CD4-positive, alpha-beta T cell treated with Interleukin-12 subunit alpha and Interleukin-12 subunit beta, for 1 hour (primary cell): Measurements from ENCODE around the gene ARHGEF6.
"Not testable (repeated sequence)": the region's sequence is repeated elsewhere in the genome, so short reads cannot be mapped to it uniquely, and the experiment has no call there.

Experiments
- DNase-seq: peaks from one replicate; pipeline ENCODE4 v3.0.0-alpha.2; 2020

The ARHGEF6 gene, protein sequence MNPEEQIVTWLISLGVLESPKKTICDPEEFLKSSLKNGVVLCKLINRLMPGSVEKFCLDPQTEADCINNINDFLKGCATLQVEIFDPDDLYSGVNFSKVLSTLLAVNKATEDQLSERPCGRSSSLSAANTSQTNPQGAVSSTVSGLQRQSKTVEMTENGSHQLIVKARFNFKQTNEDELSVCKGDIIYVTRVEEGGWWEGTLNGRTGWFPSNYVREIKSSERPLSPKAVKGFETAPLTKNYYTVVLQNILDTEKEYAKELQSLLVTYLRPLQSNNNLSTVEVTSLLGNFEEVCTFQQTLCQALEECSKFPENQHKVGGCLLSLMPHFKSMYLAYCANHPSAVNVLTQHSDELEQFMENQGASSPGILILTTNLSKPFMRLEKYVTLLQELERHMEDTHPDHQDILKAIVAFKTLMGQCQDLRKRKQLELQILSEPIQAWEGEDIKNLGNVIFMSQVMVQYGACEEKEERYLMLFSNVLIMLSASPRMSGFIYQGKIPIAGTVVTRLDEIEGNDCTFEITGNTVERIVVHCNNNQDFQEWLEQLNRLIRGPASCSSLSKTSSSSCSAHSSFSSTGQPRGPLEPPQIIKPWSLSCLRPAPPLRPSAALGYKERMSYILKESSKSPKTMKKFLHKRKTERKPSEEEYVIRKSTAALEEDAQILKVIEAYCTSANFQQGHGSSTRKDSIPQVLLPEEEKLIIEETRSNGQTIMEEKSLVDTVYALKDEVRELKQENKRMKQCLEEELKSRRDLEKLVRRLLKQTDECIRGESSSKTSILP

DNA sequence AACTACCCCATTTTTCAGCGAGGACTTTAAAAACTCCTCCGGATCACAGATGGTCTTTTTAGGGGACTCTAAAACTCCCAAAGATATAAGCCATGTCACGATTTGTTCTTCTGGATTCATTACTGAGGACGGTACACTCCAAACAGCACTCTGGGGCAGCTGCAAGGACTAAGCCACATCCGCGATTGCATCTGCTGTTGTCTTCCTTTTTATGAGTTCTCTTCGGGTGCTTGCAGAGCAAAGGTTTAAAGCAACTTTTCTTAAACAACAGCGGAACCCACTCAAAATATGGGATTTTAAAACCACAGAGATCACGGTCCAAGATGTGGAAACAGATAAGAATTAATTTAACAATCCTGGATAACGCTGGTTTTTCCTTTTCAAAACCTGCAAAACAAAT lies at the start of gene ARHGEF6:
TSS of gene ARHGEF6 (minus strand) at position 170 of the 400 bp plus-strand sequence. CDS start at position 120, 50 bp downstream.
- peak; percentile 47 for DNase-seq

DNA sequence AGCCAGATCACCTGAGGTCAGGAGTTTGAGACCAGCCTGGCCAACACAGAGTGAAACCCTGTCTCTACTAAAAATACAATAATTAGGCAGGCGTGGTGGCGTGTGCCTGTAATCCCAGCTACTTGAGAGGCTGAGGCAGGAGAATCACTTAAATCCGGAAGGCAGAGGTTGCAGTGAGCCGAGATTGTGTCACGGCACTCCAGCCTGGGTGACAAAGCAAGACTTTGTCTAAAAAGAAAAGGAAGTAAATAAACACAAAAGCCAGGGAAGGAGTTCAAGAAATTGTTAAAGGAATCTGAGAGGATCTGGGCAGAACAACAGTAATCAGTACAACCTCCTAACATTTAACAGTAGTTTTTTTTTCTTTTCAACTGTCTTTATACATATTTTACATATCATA lies 48.7 kb upstream of the ARHGEF6 start:
- DNase-seq, result no peak

DNA sequence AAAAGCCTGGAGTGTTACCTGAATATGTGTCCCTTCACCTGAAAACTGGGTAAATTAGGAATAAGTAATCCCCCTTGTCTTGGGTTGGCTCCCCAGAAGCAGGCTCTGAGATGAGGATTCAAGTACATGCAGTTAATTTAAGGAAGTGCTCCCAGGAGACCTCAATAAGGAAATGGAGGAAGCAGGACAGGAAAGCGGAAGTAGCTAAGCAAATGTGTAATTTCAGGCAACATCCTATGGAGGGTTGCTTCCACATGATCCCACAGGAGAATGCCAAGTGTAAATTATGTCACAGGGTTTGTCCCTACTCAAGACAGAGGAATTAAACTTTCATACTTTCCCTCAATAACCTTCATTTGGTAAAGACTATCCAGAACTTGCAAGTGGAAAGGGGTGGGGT lies 48.1 kb upstream of the ARHGEF6 start:
- DNase-seq, result no peak

DNA sequence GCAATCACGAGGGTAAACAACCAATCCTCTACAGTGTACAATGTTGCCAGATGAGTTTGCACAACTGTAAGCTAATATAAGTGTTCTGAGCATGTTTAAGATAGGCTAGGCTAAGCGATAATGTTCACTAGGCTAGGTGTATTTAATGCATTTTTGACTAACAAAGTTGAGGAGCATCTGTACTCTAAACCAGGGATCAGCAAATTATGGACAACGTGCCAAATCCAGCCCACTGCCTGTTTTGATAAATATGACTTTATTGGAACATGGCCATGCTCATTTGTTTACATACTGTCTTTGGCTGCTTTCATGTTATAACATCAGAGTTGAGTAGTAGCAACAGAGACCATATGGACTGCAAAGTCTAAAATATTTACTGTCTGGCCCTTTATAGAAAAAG lies 46.3 kb upstream of the ARHGEF6 start:
- no peak for DNase-seq

DNA sequence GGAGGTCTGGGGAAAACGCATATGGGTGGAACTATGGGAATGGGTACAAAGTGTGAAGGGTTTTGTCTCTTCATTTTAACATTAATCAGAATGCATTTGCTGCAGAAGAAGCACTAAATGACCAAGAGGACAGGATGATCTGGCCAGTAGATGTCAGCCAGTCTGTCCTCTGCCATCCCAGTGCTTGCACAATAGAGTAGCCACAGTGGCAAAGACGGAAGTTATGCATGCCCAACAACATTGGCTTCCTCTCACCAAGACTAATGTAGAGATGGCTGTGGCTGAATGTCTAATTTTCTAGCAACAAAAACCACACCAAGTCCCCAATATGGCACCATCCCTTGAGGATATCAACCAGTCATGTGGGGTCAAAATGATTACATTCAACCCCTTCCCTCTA lies 45.0 kb upstream of the ARHGEF6 start:
- no peak for DNase-seq

DNA sequence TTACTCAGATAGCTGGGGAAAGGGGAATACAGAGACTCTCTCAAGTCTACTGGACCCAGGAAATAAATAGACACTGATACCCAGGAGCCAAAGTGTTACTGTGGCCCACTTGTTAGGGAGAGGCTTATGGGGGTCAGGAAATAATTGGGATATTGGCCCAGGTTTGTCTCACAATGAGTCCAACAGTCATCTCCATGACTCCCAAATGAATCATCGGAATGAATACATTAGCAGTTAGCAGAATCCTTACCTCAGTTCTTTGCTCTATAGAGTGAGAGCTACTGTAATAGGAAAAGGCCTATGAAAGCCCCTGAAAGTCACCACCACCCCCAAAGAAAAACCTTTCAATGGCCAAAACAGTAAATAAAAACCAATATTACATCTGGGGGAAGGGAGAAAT lies 42.4 kb upstream of the ARHGEF6 start:
- no peak for DNase-seq

DNA sequence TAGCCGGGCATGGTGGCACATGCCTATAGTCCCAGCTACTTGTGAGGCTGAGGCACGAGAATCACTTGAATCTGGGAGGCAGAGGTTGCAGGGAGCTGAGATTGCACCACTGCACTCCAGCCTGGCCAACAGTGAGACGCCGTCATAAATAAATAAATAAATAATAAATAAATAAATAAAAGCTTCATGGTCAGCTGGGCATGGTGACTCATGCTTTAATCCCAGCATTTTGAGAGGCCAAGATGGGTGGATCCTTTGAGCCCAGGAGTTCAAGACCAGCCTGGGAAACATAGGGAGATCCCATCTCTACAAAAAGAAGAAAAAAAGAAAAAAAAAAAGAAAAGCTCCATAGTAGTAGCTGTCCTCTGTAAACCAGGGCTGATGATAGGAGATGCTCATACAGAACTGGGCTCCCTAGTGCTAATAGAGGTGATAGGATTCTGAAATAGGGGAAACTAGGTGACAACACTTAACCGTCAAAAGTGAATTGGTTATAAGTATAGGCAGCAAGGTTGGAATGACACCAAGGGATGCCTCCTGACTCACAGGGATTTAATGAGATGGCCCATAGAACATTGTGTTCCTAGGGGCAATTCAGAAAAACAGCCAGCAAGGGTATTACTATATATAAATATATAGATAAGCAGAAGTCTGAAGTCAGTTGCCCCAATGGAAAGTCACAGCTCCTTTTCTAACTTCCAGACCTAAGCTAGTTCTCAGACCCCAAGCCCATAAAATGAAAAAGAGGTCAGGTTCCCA lies 41.8 kb upstream of the ARHGEF6 start:
- DNase-seq, result no peak

DNA sequence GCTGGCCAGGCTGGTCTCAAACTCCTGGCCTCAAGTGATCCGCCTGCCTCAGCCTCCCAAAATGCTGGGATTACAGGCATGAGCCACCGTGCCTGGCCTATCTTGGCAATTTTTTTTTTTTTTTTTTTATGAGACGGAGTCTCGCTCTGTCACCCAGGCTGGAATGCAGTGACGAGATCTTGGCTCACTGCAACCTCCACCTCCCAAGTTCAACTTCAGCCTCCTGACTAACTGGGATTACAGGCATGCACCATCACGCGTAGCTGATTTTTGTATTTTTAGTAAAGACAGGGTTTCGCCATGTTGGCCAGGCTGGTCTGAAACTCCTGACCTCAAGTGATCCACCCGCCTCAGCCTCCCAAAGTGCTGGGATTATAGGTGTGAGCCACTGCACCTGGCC lies 39.0 kb upstream of the ARHGEF6 start:
- not testable (repeated sequence) for DNase-seq

DNA sequence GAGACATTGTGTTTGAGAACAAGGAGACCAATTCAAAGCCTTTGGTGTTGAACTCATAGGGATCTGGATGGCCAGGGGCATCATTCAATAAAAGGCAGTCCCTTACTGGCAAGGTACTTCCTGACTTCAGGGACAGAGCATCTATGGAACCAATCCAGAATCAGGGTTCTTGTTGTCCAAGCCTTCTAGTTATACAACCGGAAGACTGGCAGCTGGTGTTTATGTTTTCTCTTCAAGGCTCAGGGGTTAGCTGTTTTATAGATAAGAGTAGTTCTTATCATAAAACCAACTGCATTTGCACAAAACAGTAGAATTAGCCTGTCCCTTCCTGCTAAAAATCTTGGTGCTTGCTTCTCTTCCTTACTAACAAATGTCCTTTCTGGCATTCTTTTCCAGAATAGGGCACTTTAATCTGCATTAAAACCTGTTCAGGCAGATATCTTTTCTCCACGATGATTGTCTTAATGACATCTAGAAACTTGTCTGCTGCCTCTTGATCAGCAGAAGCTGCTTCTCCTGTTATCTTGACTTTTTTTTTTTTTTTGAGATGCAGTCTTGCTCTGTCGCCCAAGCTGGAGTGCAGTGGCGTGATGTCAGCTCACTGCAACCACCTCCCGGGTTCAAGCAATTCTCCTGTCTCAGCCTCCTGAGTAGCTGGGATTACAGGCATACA lies 38.4 kb upstream of the ARHGEF6 start:
- no peak for DNase-seq

DNA sequence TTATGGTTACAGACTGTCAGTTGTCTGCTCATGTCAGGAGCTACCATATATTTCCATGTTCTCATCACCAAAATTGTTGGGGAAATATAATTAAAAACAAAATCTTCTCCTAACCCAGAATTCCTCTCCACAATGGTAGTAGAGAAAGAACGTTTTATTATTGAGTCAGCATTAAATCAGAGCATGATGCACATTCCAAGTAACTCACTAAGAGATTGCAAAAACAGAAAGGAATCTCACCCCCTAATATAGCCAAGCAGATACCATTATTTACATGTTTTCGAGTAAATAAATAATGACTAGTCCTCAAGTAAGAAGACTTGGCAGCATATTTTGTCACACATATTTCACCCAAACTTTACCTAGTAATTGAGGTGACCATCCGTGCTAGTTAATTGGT lies 36.2 kb upstream of the ARHGEF6 start:
- DNase-seq, result no peak

DNA sequence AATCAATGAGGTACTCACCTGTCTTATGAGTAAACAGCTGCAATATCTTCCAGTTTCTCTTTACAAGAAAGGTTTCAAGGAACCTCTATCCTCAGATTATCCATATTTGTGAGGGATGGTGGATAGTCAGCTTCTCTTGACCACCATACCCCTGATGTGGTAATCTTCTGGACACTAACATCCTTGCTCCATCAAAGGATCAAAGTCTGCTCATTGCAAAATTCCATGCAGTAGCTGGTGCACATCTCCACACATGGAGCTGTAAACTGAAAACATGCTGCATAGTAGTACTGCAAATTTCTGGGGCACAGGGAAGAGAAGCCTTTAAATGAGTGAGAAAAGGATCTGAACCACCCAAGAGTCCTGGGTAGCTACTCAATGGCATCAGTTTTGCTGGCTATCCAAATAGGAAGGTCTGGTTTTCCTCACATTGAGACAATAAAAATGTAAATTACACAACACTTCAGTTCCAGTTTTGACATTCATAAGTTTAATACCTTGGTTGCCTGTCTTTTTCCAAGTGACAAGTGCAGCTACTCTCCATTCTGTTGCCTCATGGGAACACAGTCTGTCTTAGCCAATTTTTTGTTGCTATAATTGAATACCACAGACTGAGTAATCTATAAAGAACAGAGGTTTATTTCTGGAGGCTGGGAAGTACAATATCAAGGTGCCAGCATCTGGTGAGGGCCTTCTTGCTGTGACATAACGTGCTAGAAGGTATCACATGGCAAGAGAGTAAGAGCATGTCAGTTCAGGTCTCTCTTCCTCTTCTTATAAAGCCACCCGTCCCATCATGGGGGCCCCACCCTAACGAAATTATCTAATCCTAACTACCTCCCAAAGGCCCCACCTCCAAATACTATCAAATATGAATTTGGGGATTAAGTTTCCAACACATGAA lies 34.4 kb upstream of the ARHGEF6 start:
- DNase-seq, result no peak

DNA sequence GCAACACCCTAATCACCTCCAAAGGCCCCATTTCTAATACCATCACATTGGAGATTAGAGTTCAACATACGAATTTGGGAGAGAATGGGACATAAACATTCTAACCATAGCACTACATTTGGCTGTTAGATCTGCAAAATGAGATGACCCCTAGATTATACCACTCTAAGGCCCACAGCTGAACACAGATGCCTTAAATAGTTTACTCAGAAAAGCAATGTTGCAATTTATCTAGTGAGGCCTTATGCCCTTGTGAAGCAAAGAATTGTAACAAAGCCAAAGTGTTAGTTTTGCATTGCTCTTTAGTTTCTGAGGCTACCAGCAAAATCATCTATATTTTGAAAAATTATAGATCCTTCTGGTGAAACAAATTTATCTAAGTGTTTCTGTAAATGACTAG lies 31.6 kb upstream of the ARHGEF6 start:
- DNase-seq, result no peak

DNA sequence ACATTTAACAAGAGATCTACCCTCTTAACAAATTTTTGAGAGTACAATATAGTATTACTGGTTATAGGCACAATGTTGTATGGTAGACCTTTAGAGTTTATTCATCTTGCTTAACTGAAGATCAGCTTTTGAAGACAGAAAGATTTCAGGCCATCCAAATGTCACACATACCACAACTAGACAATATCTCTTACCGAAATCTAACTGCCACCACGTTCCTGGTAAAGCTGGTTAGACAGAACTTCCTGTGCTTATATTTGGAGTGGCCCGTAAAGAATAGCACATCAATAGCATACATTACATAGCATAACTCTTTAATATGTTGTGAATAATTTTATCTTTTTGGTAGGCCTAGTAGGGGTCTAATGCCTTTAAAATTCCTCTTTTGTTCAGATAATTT lies 29.8 kb upstream of the ARHGEF6 start:
- no peak for DNase-seq

DNA sequence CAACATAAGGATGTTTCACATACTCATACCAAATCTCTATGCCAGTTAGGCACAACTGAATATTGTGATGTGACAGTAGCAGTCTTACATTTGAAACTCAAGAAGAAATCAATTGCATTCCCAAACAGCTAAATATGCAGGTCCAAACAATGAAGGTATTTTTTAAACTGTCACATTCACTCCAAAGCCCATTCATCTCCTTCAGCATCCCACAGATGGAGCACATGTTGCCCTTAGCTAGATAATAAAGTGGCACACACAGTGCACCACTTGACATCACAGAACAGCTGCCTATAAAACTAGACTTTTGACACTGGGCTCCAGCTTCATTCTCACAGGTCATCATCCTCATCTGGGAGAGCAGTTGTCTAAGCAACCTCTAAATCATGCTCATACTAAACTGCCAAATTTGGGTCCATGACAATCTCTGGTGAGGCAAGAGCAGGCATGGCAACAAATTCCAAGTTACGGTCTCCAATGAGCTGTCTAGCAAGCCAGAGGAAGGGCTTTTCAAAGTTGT lies 26.2 kb upstream of the ARHGEF6 start:
- no peak for DNase-seq

DNA sequence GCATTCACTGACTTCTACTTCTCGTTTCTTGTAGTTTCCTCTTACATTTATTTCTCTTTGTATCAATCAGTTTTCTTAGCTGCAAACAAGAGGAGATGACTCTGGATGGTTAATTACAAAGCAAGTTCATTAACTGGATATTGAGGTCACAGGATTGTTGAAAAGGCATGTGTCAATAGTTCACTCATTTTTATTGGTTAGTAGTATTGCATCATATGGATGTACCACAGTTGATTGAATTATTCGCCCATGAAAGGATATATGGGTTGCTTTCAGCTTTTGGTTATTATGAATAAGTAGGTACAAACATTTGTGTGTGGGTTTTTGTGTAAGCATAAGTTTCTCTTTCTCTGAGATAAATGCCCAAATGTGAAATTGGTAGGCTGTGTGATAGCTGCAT lies 21.8 kb upstream of the ARHGEF6 start:
- DNase-seq, result no peak

DNA sequence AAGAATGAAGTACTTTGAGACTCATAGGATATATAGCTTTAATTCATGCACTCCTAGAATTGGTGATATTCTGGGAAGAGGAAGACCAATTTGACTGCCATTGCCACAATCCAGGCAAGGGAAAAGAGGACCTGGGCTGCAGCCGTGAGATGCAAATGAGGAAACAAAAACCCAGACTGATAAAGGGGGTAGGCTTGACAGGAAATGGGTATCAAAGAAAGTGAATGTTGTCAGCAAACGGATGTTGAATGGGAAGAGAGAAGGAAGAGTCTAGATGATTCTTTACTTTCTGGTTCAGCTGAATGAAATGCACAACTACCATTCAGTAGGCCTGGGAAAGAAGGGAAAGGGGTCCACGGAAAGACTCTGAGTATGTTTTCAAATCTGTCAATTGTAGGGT lies 17.1 kb upstream of the ARHGEF6 start:
- DNase-seq, result no peak

DNA sequence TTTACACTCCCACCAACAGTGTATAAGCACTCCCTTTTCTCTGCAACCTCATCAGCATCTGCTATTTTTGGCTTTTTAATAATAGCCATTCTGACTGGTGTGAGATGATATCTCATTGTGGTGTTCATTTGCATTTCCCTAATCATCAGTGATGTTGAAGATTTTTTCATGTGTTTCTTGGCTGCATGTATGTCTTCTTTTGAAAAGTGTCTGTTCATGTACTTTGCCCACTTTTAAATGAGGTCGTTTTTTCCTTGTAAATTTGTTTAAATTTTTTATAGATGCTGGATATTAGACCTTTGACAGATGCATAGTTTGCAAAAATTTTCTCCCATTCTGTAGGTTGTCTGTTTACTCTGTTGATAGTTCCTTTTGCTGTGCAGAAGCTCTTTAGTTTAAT lies 14.4 kb upstream of the ARHGEF6 start:
- not testable (repeated sequence) for DNase-seq

DNA sequence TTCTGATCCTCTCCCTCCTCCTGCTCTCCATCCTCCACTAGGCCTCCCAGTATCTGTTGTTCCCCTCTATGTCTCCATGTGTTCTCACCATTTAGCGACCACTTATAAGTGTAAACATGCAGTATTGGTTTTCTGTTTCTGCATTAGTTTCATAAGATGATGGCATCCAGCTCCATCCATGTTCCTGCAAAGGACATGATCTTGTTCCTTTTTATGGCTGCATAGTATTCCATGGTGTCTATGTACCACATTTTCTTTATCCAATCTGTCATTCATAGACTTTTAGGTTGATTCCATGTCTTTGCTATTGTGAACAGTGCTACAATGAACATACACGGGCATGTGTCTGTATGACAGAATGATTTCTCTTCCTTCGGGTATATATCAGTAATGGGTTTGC lies 13.9 kb upstream of the ARHGEF6 start:
- not testable (repeated sequence) for DNase-seq

DNA sequence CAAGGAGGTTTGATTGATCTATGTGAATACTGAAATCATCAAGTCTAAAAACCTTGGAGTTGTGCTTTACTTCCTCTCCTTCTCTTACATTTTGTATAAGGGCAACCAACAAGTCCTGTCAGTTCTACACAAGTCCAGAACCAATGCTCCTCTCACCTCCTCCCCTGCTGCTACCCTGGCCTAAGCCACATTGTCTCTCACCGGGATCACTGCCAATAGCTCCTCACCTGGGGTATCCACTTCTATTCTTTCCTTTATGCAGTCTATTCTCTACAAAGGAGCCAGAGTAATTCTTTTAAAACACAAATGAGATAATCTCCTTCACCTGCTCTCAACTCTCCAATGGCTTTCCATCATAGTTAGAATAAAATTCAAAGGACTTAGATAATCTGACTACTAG lies 13.3 kb upstream of the ARHGEF6 start:
- DNase-seq, result no peak

DNA sequence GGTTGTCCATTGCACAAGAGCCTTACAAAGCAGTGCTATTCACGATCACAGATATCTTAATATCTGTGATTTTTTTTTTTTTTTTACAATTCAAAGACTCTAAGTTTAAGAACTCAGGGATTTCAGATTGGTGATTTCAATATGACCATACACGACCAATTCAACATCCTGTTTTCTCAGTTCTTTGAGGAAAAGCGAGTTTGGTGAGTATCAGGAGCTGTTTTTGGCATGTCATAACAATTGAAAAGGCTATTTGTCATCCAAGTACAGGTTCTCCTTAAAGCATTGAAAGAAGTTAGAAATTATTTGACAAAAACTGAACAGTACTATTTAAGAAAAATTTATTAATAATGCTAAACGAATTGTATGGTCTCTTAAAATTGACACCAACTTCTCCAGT lies 9.1 kb upstream of the ARHGEF6 start:
- no peak for DNase-seq

DNA sequence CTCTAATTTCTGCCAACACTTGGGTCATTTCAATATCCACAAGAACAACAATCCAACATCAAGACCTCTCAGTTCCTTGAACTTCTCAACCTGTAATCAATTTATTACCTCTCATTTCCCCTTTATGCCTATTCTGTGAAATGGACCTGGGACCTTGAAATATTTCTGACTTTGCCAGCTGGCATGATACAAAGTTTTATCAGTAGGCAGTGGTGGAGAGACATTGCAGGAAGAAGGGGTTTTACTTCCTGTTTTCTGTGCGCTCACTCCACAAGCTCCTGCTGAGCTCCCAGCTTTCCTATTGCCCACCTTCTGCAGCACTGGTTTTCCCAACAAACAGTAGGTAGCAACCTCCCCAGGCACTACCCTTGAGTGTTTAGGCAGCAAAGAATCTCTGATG lies 3.5 kb upstream of the ARHGEF6 start:
- no peak for DNase-seq

DNA sequence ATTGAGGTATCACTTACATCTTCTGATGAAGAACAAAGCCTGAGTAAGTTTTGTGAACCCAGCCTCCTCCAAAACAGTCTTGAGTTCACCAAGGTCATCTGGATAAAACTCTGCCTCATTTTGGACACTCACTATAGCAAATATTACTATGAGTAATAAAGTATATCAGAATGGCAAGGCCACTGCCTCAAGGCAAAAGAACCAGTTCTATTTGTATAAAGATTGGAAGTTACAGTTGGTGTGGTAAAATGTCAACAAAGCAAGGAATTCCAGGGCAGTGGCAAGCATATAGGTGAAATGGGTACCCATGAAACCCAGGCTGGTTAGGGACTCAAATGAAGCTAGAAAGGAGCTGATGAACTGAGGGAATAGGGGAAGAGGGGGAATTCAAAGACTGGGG lies 2.4 kb upstream of the ARHGEF6 start:
- no peak for DNase-seq
